HG03159 (cell line): ENCODE data around the gene AIPL1.
A peak's percentile ranks its signal among the peaks of the same experiment; 100 is the strongest.

ENCODE experiments used
- ATAC-seq: cut with Tn5 transposase; IDR thresholded peaks from one replicate; pipeline ENCODE4 v1.9.1; 2021; ENCODE audit warnings: mild to moderate bottlenecking, moderate library complexity; ENCODE audit not compliant: unreplicated experiment

The AIPL1 gene

DNA sequence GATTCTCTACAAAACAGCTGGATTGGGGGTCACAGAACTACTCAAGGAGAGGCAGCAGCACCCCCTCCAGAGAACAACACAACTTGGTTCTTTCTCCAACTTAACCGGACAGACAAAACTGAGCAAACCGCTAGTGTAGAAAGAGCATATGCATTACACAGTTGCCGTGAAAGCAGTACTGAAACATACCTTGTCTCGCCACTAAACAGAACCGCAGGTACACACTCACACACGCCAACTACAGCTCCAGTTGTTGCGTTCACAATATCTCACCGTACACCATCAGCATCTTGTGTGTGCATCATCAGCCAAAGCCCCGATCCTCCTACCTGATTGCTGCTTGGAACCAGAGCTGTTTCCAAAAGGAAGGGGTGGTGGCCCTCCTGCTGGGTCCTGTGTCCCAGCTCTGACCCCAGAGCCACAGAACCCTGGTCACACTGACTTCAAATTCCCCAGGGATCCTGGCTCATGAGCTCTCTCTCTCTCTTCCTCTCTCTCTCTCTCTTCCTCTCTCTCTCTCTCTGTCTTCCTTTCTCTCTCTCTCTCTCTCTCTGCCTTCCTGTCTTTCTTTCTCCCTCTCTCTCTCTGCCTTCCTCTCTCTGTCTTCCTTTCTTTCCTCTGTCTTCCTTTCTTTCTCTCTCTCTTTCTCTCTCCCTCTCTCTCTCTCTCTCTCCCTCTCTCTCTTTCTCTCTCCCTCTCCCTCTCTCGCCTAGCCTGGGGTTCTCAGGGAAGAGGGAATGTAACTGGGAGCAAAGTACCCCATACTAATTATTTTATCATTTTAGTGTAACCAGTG is 17.7 kb upstream of the AIPL1 start:
- no peak for ATAC-seq

DNA sequence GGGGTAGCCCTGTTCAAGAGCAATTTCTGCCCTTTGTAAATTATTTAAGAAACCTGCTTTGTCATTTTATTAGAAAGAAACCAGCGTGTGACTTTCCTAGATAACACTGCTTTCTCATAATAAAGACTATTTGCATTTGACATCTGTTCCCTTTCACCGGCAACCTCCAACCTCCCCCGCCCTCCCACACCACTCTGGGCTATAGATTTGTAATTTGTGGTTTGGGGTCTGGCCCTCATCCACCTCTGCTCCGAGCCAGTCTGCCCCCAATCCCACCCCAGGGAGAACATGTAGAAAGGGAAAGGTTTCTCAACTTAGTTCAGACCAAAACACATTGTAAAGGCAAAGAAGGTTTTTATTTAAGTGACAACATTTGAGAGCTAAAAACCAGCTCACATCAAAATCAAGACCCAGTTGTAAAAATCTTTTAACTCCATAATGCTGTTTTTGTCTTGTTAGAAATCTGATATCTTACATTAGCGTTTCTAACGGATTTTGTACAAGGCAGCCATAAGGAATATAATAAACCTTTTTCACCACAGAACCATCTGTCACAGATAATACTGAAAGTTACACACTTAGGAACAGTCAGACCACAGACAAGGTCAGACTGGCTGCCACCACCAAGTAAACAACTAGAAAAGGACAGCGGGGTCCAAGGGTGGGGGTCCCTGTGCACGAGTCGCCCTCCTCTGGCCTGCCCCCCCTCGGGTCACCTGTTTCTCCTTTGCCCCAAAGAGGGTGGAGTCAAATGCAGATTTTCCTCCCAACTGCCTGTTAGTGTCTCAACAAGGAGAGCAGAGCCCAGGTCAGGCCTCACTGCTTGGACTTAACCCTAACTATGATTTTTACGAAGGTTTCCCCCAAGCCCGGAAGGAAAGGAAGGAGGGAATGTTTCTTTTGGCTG is 16.3 kb upstream of the AIPL1 start:
- no peak for ATAC-seq

DNA sequence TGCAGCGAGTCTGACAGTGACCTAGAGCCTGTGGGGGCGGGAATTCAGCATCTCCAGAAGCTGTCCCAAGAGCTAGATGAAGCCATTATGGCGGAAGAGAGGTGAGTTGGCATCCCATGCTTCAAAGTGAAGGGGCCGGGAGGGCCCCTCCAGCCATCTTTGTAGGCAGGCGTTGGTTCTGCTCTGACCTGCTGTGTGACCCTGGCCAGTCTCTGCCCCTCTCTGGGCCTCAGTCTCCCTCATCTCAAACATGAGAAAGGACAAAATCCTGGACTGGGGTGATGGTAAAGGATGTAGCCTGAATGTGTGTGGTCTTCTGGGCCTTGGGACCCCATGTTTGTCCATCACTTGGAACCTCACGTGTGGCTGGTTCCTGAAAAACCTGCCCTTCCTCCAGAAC is 14.4 kb upstream of the AIPL1 start:
- no peak for ATAC-seq

DNA sequence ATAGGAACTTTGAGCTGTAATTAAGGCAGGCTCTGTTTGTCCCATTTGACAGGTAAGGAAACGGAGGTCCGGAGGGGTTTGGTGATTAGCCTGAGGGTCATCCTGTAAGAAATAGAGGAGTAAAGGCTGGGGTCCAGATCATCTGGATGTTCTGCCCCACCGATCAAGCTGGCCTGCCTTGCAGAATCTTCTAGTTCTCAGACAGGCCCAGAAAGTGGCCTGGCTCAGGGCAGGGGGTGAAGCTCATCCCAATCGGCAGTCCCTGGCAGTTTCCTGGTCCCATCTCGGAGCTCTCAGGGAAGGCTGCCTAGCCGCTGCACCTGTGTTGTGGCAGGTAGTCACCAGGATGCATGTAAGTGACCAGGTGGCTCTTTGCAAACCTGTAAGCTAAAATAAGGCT is 13.6 kb upstream of the AIPL1 start:
- no peak for ATAC-seq

DNA sequence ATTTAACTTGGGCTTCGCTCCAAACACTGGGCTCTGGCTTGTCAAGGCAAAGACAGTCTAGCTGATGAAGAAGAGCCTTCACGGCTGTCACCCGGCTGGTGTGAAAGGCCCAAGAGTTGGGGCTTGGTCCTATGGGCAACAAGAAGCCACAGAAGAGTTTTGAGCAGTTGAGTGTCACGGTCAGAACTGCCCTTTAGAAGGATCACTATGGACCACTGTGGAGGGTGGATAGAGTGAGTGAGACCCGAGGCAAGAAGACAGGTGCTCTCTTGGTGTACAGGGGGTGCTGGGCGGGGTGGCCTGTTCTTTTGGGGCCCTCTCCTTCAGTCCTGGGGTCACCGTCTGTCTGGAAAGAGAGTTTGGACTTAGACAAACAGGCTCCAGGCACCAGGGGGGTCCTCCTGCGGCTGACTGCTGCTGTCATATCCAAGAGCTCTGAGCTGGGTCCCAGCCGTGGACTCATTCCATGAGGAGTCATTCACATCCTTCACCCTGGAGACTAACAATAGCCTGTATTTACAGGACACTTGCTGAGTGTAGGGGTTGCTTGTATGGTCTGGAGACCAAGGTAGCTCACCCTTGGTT is 11.7 kb upstream of the AIPL1 start:
- ATAC-seq, result no peak

DNA sequence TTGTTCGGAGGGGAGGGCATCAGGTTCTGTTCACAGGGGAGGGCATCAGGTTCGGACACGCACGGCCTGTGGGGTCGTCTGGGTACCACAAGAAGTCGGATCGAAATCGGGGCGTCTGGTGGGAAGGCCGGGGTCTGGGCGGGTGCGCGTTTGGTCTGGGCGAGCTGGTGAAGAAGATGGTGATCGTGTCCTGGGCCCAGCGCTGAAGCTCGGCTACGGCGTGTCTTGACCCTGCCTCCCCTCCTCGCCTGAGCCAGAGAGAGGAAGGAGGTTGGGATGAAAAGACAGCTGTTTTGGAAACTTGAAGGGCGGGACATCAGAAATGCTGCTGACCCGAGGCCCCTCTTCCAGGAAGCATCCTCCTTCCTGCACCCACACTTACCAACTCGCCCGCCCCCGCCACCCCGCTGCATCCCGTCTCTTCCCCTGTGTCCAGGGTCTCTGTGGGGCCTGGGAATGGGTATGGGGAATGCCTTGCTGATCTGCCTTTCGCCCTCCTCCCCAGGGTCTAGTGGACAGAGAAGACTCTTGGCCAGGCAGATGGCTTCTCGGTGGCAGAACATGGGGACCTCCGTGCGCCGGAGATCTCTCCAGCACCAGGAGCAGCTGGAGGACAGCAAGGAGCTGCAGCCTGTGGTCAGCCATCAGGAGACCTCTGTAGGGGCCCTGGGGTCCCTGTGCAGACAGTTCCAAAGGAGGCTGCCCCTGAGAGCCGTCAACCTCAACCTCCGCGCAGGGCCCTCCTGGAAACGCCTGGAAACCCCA is 9.8 kb upstream of the AIPL1 start:
- no peak for ATAC-seq

- peak; percentile 87 for ATAC-seq
These were observed 9.0 kb upstream of the AIPL1 start, which contains the start of gene PIMREG for GRCh38 chr17:6443692-6444570. Gene PIMREG (plus strand): TSS chr17:6444455. CDS start chr17:6445111, 656 bp downstream.

GRCh38 chr17:6442775-6443174 is 7.9 kb upstream of the AIPL1 start:
- no peak for ATAC-seq

DNA sequence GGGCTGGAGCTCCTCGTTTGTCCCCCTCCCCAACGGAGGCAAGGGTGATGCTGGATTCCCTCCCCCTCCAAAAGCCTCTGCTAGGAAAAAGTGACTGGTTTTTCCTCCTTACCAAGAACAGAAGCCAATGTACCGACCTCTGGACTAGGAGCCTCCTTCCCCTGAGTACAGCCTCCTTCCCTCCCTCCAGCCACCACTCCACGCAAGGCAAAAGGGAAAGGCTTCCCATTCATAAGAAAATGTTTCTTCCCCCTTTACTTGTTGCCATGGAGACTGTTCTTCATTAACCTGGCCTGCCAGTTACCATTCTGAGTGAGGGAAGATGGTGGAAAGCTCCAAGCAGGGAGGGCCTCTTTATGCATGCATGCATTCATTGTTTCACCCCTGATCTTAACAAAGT is 5.0 kb upstream of the AIPL1 start:
- ATAC-seq, result no peak

DNA sequence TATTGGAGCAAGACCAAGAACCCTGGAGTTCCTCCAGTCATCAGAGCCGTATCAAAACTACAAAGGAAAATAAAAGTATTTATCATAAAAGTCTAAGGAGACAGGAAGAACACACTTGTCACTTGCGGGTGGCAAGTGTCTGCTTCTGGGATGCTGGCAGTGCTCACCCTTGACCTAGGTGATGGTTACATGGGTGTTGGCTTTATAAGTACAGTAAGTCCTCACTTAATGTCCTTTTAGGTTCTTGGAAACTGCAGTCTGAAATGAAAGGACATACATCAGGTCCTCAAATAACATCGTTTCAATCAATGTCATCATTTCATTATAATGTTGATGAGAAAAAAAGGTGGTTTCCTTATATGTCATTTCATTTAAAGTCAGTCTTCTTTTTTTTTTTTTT is 3.0 kb upstream of the AIPL1 start:
- no peak for ATAC-seq

GRCh38 chr17:6437466-6437865 is 2.5 kb upstream of the AIPL1 start:
- no peak for ATAC-seq

GRCh38 chr17:6435968-6436367 is 1.0 kb upstream of the AIPL1 start:
- no peak for ATAC-seq

DNA sequence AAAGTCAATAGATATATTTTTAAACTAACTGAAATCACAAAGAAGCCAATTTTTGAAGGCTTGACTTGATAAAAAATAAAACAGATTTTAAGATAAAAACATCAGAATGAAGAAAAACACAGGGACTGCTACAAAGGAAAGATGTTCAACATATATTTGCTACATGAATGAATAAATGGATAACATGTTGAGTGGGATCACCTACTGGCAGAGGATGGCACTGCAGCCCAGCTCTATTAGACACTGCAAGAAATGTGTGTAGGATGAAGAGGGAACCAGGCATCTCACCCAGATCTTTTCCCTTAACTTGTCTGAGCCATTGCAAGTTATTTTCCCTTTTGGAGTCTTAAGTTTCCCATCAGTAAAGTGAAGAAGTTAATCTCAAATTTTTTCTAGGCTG is 4.2 kb downstream of the AIPL1 start:
- ATAC-seq, result no peak

- ATAC-seq, result no peak
These were observed 5.7 kb downstream of the AIPL1 start for GRCh38 chr17:6429266-6429665.

DNA sequence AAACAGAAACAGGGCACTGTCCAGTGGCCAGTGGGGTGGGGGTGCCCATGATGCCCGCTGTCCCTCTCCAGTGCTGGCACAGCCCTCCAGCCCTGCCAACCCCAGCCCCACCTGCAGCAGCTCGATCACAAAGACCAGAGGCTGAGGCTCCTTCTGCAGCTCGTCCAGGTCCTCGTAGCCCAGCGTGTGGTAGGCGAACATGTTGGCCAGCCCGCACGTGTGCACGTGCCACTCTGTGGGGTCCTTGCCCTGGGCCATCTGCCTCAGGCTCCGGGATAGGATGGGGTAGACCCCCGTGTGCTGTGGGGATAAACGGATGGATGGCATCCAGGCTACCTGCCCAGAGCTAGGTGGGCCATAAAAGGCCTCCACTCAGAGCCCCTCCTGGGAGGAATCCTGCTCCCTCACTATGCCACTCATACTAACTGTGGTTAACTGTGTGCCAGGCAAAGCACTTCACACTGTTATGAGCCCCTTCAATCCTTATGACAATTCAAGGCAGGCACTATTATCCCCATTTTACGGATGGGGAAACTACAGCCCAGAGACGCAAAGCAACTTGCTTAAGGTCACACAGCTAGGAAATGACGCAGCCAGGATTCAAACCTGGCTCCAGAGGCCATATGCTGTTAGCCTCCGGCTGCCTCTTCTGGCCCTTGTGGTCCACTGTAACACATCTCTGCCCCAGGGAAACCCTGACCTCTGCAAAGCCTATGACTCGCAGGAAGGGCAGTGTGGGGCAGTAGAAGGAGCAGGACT is 6.5 kb downstream of the AIPL1 start:
- no peak for ATAC-seq

GRCh38 chr17:6427279-6427781 is 7.6 kb downstream of the AIPL1 start:
- ATAC-seq, result no peak

GRCh38 chr17:6426356-6427101 is 8.4 kb downstream of the AIPL1 start:
- ATAC-seq, result no peak

DNA sequence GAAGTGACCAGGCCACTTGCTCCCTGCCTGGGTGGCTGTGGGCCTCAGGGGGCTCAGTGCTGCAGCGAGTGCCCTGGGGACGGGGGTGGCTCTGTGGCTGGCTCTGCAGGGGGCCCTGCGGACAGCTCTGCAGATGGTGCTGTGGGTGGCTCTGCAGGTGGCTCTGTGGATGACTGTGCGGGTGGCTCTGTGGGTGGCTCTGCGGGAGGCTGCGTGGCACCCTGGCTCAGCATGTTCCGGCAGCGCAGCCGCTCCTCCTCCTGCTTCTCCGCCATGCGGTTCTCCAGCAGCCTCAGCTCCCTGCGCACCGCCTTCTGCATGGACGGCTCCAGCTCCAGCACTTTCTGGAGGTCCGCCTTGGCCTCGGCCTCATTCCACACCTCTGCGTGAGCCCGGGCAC is 9.5 kb downstream of the AIPL1 start:
- ATAC-seq, result no peak
